ENCODE data around the gene STK33.

DNA sequence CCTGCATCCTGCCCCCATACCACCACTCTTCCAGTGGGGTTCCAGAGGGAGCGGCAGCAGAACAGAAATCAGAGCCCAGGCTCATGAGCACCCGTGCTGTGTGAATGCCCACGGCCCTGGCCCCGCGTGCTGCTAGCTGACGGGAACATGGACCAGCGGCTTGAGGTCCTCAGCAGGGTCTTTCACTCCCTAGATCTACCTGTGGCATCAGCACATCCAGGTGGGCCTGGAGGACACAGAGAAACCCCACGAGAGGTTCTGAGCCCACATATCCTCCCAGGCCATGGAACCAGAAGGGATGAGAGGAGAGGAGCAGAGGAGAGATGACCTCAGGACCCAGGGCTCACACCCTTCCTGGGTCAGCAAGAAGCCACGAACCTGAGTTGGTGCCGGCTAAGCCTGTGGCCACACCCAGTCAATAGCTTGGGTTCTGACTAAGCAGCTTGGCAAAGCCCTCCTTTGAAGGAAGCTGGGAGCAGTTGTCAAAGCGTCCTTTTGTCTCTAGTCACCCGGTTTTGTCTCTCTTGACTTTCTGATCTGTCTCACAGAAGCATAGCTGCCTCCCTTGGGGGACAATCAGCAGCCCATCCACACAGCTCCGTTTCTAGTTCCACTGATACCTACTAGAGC, 241.0 kb downstream of the STK33 start:
- TF ChIP-seq POLR2A (IDR thresholded peaks at IDR 0.05; ENCODE audit: low read depth, low read length) (no peak), JUN (IDR thresholded peaks at IDR 0.05; ENCODE audit: borderline replicate concordance, insufficient read depth, insufficient read length, low read depth) (no peak), POLR2AphosphoS5 (IDR thresholded peaks at IDR 0.05; ENCODE audit: insufficient read depth, low read depth, low read length) (no peak), EZH2 (IDR thresholded peaks at IDR 0.05; ENCODE audit: borderline replicate concordance, low read depth, low read length, severe bottlenecking) (no peak), GATA2 (IDR thresholded peaks at IDR 0.05; ENCODE audit: insufficient read depth, insufficient read length, low read depth, low read length) (no peak), MYC (IDR thresholded peaks at IDR 0.05; ENCODE audit: low read depth, low read length) (no peak), MAX (IDR thresholded peaks at IDR 0.05; ENCODE audit: insufficient read depth, insufficient read length) (no peak), FOS (IDR thresholded peaks at IDR 0.05; ENCODE audit: borderline replicate concordance, insufficient read depth, low read length) (no peak)
- TF ChIP-seq, protein P1, sequence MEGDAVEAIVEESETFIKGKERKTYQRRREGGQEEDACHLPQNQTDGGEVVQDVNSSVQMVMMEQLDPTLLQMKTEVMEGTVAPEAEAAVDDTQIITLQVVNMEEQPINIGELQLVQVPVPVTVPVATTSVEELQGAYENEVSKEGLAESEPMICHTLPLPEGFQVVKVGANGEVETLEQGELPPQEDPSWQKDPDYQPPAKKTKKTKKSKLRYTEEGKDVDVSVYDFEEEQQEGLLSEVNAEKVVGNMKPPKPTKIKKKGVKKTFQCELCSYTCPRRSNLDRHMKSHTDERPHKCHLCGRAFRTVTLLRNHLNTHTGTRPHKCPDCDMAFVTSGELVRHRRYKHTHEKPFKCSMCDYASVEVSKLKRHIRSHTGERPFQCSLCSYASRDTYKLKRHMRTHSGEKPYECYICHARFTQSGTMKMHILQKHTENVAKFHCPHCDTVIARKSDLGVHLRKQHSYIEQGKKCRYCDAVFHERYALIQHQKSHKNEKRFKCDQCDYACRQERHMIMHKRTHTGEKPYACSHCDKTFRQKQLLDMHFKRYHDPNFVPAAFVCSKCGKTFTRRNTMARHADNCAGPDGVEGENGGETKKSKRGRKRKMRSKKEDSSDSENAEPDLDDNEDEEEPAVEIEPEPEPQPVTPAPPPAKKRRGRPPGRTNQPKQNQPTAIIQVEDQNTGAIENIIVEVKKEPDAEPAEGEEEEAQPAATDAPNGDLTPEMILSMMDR (IDR thresholded peaks at IDR 0.05; ENCODE audit: extremely low read depth in 1 of 2, insufficient read depth in 1 of 2, low read depth in 1 of 2, low read length in 2 of 2): no peak
